Dendritic cell treated with granulocyte-macrophage colony-stimulating factor and Interleukin-4, amounts not matched to agents 40 ng/mL and 50 ng/mL, for 4 days (primary cell): ENCODE measurements around the gene HIVEP2.

Experiments used
- H3K27ac Mint-ChIP-seq: one replicate; pipeline ENCODE4 v1.8.0; 2022; ENCODE audit warnings: mild to moderate bottlenecking, mixed read lengths
- H3K27me3 Mint-ChIP-seq: one replicate; pipeline ENCODE4 v1.8.0; 2022; ENCODE audit warnings: mild to moderate bottlenecking, mixed read lengths
- H3K36me3 Mint-ChIP-seq: one replicate; pipeline ENCODE4 v1.8.0; 2022; ENCODE audit warnings: low read depth, mixed read lengths
- H3K4me1 Mint-ChIP-seq: one replicate; pipeline ENCODE4 v1.8.0; 2022; ENCODE audit warnings: low read depth, mixed read lengths
- H3K4me3 Mint-ChIP-seq: one replicate; pipeline ENCODE4 v1.8.0; 2022; ENCODE audit warnings: mild to moderate bottlenecking, moderate library complexity, mixed read lengths
- H3K9me3 Mint-ChIP-seq: one replicate; pipeline ENCODE4 v1.8.0; 2022; ENCODE audit warnings: mixed read lengths
- intact Hi-C: fragments of 100-400 bp; cut with micrococcal nuclease; formaldehyde crosslinking; loops from one replicate; pipeline ENCODE4 v1.15.0; 2022

The HIVEP2 gene

GRCh38 chr6:142867988-142868812 is 76.8 kb downstream of the HIVEP2 start:
- no peak overlapping the region for H3K27ac Mint-ChIP-seq
- H3K36me3 Mint-ChIP-seq: no peaks in the 10 kb centered on the region
- no peak overlapping the region for H3K4me3 Mint-ChIP-seq
- peaks cover 44% of the 10 kb centered on the region for H3K4me1 Mint-ChIP-seq
- H3K9me3 Mint-ChIP-seq: no peaks in the 10 kb centered on the region
- intact Hi-C loops: no loop called here
- H3K27me3 Mint-ChIP-seq: no peaks in the 10 kb centered on the region

- no peaks in the 10 kb centered on the region for H3K27me3 Mint-ChIP-seq
- intact Hi-C loops: no loop called here
- peaks cover 36% of the 10 kb centered on the region for H3K4me1 Mint-ChIP-seq
- H3K36me3 Mint-ChIP-seq: no peaks in the 10 kb centered on the region
- H3K4me3 Mint-ChIP-seq: no peak overlapping the region
- H3K9me3 Mint-ChIP-seq: no peaks in the 10 kb centered on the region
- no peak overlapping the region for H3K27ac Mint-ChIP-seq
Measured at GRCh38 chr6:142867355-142867801, 77.6 kb downstream of the HIVEP2 start.

- no peaks in the 10 kb centered on the region for H3K9me3 Mint-ChIP-seq
- H3K27ac Mint-ChIP-seq: no peak overlapping the region
- H3K4me3 Mint-ChIP-seq: no peak overlapping the region
- H3K27me3 Mint-ChIP-seq: no peaks in the 10 kb centered on the region
- H3K36me3 Mint-ChIP-seq: no peaks in the 10 kb centered on the region
- H3K4me1 Mint-ChIP-seq: peaks cover 13% of the 10 kb centered on the region
- intact Hi-C loops: no loop called here
Measured at GRCh38 chr6:142863981-142864380, 81.0 kb downstream of the HIVEP2 start.

- peaks cover 15% of the 10 kb centered on the region for H3K4me1 Mint-ChIP-seq
- H3K27ac Mint-ChIP-seq: no peak overlapping the region
- no peaks in the 10 kb centered on the region for H3K9me3 Mint-ChIP-seq
- H3K36me3 Mint-ChIP-seq: no peaks in the 10 kb centered on the region
- no peak overlapping the region for H3K4me3 Mint-ChIP-seq
- intact Hi-C loops: no loop called here
- peaks cover 11% of the 10 kb centered on the region for H3K27me3 Mint-ChIP-seq
Measured at GRCh38 chr6:142861711-142862110, 83.3 kb downstream of the HIVEP2 start.

GRCh38 chr6:142860498-142860897 is 84.5 kb downstream of the HIVEP2 start:
- H3K36me3 Mint-ChIP-seq: no peaks in the 10 kb centered on the region
- no peaks in the 10 kb centered on the region for H3K9me3 Mint-ChIP-seq
- peaks cover 15% of the 10 kb centered on the region for H3K4me1 Mint-ChIP-seq
- no peak overlapping the region for H3K4me3 Mint-ChIP-seq
- intact Hi-C loops: no loop called here
- H3K27ac Mint-ChIP-seq: no peak overlapping the region
- peaks cover 14% of the 10 kb centered on the region for H3K27me3 Mint-ChIP-seq

GRCh38 chr6:142857796-142858555 is 87.0 kb downstream of the HIVEP2 start:
- H3K27ac Mint-ChIP-seq: no peak overlapping the region
- peaks cover 14% of the 10 kb centered on the region for H3K27me3 Mint-ChIP-seq
- H3K36me3 Mint-ChIP-seq: no peaks in the 10 kb centered on the region
- H3K4me1 Mint-ChIP-seq: peaks cover 28% of the 10 kb centered on the region
- intact Hi-C loops: no loop called here
- H3K9me3 Mint-ChIP-seq: no peaks in the 10 kb centered on the region
- H3K4me3 Mint-ChIP-seq: no peak overlapping the region

GRCh38 chr6:142857233-142857761 is 87.7 kb downstream of the HIVEP2 start:
- intact Hi-C loops: no loop called here
- peaks cover 14% of the 10 kb centered on the region for H3K27me3 Mint-ChIP-seq
- H3K36me3 Mint-ChIP-seq: no peaks in the 10 kb centered on the region
- no peak overlapping the region for H3K27ac Mint-ChIP-seq
- no peaks in the 10 kb centered on the region for H3K9me3 Mint-ChIP-seq
- H3K4me1 Mint-ChIP-seq: peaks cover 28% of the 10 kb centered on the region
- no peak overlapping the region for H3K4me3 Mint-ChIP-seq

GRCh38 chr6:142856624-142857232 is 88.2 kb downstream of the HIVEP2 start:
- no peak overlapping the region for H3K4me3 Mint-ChIP-seq
- H3K27ac Mint-ChIP-seq: no peak overlapping the region
- peaks cover 28% of the 10 kb centered on the region for H3K4me1 Mint-ChIP-seq
- no peaks in the 10 kb centered on the region for H3K9me3 Mint-ChIP-seq
- intact Hi-C loops: no loop called here
- H3K27me3 Mint-ChIP-seq: peaks cover 14% of the 10 kb centered on the region
- no peaks in the 10 kb centered on the region for H3K36me3 Mint-ChIP-seq

- Mint-ChIP-seq H3K4me1 (peaks cover 28% of the 10 kb centered on the region), H3K9me3 (no peaks in the 10 kb centered on the region), H3K27me3 (peaks cover 14% of the 10 kb centered on the region), H3K27ac (no peak overlapping the region), H3K4me3 (no peak overlapping the region), H3K36me3 (no peaks in the 10 kb centered on the region)
- intact Hi-C loops: no loop called here
Measured at GRCh38 chr6:142855893-142856623, 88.9 kb downstream of the HIVEP2 start.

- H3K27me3 Mint-ChIP-seq: peaks cover 14% of the 10 kb centered on the region
- H3K9me3 Mint-ChIP-seq: no peaks in the 10 kb centered on the region
- no peak overlapping the region for H3K27ac Mint-ChIP-seq
- intact Hi-C loops: no loop called here
- no peaks in the 10 kb centered on the region for H3K36me3 Mint-ChIP-seq
- H3K4me3 Mint-ChIP-seq: no peak overlapping the region
- peaks cover 28% of the 10 kb centered on the region for H3K4me1 Mint-ChIP-seq
Measured at GRCh38 chr6:142854589-142855488, 90.1 kb downstream of the HIVEP2 start.

GRCh38 chr6:142853244-142854180 is 91.5 kb downstream of the HIVEP2 start:
- peaks cover 14% of the 10 kb centered on the region for H3K27me3 Mint-ChIP-seq
- no peak overlapping the region for H3K4me3 Mint-ChIP-seq
- H3K4me1 Mint-ChIP-seq: peaks cover 33% of the 10 kb centered on the region
- H3K27ac Mint-ChIP-seq: no peak overlapping the region
- intact Hi-C loops: no loop called here
- no peaks in the 10 kb centered on the region for H3K9me3 Mint-ChIP-seq
- no peaks in the 10 kb centered on the region for H3K36me3 Mint-ChIP-seq

GRCh38 chr6:142851601-142852000 is 93.4 kb downstream of the HIVEP2 start:
- intact Hi-C loops: no loop called here
- no peaks in the 10 kb centered on the region for H3K9me3 Mint-ChIP-seq
- no peak overlapping the region for H3K4me3 Mint-ChIP-seq
- peaks cover 27% of the 10 kb centered on the region for H3K4me1 Mint-ChIP-seq
- peaks cover 3% of the 10 kb centered on the region for H3K27me3 Mint-ChIP-seq
- H3K27ac Mint-ChIP-seq: no peak overlapping the region
- no peaks in the 10 kb centered on the region for H3K36me3 Mint-ChIP-seq
